RPMI8226 (cell line): ENCODE results near the gene DCAF7.

ENCODE experiments used
- DNase-seq: peaks from one replicate; pipeline ENCODE4 v3.0.0-alpha.2; 2015

Gene DCAF7

DNA sequence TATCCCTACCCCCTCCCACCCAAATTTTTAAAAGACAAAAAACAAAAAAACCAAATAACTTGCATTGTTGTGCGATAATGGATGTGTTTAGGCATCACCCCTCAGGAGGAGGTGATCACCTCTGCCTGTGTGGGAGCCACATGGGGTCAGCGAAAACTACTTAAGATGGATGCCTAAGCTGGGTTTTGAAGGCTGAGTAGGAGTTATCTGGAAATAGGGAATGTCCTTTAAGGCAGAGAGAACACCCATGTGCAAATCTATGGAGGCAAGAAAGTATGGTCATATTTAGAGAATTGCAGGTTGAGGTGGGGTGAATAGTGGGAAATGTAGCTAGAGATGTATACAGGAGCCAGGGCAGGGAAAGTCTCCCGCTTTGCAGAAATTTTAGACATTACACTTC lies 44.9 kb downstream of the DCAF7 start:
- no peak for DNase-seq

DNA sequence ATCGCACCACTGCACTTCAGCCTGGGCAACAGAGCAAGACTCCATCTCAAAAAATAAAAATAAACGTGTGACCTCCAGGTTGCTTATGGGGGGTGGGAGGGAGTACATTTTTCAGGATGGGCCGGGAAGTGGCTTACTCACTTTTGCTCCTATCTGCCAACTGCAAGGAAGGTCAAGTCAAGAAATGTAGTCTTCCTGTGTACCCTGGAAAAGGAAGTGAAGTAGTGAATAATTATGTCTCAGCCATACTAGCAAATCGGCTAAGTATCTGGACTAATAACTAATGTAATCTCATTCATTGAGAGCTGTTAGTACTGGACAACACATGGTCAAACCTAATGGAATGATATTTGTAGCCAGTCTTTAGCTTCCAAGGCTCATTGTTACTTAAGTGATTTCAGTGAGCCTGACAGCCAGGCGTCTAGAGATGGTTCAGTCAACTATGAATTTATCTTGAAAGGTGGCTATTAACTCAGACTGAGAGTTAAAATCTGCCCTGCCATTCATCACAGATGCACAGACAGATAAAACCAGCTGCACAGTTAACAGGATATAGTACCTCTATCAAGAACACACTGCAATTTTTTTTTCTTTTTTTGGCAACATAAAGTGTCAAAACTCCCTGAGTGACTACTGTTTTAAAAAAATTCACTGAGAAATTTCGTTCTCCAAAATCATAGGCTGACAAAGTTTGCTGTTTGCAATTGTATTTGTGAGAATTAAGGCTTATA lies 46.7 kb downstream of the DCAF7 start:
- DNase-seq = no peak

DNA sequence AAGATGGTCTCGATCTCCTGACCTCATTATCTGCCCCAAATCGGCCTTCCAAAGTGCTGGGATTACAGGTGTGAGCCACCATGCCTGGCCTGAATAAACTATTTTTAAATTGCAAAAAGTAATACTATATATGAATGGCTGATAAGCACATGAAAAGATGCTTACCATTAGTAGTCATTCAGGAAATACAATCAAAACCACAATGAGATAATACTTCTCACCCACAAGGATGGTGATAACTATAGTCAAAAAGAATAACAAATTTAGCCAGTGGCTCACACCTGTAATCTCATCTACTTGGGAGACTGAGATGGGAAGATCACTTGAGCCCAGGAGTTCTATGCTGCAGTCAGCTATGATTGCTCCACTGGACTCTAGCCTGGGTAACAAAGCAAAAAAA lies 48.0 kb downstream of the DCAF7 start:
- no peak for DNase-seq

DNA sequence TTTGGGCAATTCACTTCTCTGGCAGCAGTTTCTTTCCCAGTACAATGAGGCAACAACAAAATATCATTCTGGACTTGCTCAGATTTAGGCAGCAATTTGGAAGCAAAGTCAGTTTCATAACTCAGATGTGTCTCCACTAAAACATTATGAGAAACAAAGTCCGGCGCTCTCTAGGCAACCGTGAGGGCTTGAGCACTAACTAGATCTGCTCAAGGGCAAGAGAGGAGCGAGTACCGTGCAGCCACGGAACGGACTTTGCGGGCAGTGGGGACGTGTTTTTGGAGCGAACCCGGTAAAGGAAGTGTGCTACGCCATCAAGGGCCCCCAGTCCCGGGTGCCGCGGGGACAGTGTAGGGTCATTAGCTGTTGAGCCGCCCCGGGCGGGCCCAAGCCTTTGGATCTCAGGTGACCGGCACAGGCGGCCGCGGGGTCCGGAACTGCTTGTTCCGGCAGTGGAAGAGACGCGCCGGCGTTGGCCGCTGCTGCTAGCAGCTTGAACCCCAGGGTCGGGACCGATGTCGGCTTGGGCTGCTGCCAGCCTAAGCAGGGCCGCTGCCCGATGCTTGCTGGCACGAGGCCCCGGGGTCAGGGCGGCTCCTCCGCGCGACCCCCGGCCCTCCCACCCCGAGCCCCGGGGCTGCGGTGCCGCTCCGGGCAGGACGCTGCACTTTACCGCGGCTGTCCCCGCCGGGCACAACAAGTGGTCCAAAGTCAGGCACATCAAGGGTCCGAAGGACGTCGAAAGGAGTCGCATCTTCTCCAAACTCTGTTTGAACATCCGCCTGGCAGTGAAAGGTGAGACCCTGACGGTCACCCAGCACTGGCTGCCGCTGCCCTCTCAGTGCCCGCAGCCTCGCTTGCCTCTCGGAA lies 50.5 kb downstream of the DCAF7 start, which contains the start of gene TACO1:
TACO1 (plus strand) TSS at position 327 of the 870 bp plus-strand sequence; CDS start at position 516, 189 bp downstream.
- peak; percentile 87 for DNase-seq

DNA sequence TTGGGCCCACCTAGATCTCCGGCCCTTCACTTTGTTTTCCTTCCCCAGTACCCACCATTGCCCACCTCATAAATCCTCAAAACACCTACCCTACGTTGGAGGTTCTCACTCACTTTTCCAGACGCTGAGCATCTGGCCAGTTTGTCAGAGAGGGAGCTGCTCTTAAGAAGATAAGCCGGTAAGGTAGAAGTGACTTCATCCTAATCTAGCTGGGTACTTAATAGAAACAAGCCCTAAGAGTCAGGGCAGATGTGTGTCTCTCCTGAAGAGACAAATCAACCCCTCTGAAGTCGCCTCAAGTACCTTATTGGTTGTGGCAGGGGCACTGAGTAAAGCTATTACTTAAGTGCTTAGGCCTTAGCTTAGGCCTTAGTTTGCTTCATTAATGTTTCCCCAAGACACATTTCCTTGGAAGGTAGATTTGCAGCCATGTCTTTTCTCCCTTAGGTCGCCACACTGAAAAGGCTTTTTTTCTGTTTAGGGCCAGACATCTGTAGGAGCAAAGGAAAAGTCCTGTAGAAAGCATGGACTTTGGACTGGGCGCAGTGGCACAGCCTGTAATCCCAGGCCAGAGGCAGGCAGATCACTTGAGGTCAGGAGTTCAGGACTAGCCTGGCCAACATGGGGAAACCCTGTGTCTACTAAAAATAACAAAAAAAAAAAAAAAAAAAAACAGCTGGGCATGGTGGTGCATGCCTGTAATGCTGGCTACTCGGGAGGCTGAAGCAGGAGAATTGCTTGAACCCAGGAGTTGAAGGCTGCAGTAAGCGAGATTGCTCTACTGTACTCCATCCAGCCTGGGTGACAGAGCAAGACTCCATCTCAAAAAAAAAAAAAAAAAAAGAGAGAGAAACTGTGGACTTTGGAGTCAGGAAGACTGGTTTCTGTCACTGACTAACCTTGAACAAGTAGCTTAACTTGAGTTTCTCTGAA lies 51.4 kb downstream of the DCAF7 start:
- no peak for DNase-seq

DNA sequence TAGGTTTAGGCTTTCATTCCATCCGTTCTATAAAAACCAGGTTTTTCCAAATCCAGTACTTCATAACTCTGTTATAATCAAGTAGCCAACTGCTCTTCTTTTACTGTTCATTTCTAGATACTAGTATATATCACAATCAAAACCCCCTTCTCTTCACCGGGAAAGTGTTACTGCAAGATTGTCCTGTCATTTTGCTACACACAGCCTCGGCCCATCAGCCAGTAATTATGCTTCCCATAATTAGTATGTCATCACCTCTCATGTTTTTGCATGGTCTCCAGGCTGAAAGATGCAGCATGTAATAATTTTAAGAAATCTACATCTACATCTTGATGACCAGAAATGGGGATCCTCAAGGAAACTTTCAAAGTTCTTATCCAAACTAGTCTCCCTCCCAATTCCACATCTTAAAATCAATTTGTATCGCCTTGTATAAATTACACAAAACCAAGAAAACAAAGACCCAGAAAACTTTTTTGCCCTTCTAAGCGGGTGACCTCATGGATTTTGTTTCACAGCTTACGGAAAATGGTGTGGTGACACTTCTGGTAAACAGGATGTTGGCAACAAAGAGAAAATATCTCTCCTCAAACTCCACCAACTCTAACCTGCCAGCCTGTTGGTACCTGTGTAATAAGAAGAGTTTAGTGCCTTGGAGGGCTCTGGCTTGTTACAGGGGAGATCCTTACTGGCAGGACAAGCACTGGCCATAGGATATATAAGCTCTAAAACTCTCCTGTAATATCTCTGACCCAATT lies 59.7 kb downstream of the DCAF7 start:
- no peak for DNase-seq

DNA sequence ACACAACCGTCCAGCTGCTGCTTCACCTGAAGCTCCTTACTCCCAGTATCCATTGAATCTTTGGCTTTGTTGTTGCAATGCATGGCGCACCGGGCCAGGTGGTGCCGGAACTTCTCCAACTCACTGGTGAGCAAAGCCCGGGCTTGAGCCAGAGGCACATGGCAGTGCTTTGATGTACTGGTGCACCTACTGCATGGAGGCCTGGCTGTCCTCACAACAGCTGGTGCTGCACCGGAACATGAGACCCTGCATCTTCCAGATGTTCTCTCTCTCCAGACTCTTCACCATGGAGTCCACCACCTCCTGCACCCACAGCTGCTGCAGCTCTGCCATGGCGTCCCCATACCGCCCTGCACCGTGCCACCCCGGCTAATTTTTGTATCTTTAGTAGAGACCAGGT lies 60.6 kb downstream of the DCAF7 start:
- no peak for DNase-seq

DNA sequence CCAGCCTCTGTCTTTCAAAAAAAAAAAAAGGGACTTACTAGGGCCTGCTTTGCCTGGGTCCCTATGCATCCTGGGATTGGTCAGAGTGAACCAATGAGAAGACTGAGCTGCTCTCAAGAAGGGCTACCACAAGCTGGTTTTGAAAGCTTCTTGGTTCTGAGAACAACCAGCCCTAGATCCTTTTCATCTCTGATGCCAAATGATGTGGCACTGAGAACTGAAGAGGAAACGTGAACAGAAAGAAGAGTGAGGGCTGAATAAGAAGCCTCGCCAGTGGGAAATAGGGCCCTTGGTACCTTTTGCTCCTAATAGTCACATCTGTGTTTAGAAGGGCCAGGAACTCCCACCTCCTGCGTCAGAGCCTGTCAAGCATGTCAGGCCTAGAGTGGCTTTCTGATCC lies 61.1 kb downstream of the DCAF7 start:
- no peak for DNase-seq

DNA sequence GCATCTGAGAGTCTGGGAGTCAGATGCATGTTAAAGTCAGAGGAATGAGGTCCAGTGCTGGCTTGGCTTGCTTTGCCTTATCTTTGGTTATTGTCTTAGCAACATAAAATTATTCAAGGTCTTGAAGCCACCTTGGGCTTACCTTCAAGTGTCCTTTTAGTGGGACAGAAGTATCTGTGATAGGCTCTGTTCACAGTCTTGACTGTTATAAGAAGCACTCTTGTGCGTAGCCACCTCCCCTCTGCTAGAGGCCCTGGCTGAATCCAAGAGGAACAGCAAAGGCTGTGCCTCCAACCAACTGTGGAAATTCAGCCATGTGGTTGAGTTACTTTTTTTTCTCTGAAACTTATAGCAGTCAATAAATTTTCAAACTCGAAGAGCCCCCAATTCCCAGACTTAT lies 63.4 kb downstream of the DCAF7 start:
- no peak for DNase-seq

DNA sequence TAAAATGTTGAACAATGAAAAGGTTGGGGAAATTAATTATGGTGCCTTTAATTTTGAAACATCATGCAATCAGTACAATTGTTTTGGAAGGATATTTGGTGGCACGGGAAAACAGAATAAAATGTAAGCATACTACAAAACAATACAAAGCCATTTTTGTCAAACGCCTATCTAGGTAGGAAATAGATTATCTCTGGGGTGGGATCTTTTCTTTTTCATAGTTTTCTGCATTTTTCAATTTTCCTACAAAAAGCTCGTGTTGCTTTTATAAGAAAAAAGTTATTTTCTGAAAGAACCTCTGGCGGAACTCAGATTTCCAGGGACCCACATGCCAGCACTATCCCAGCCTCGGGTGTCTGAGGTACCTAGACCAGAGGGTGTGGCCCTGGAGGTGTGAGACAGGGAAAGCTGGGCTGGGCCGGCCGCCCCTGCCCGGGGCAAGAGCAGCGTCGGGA lies 71.0 kb downstream of the DCAF7 start:
- no peak for DNase-seq

DNA sequence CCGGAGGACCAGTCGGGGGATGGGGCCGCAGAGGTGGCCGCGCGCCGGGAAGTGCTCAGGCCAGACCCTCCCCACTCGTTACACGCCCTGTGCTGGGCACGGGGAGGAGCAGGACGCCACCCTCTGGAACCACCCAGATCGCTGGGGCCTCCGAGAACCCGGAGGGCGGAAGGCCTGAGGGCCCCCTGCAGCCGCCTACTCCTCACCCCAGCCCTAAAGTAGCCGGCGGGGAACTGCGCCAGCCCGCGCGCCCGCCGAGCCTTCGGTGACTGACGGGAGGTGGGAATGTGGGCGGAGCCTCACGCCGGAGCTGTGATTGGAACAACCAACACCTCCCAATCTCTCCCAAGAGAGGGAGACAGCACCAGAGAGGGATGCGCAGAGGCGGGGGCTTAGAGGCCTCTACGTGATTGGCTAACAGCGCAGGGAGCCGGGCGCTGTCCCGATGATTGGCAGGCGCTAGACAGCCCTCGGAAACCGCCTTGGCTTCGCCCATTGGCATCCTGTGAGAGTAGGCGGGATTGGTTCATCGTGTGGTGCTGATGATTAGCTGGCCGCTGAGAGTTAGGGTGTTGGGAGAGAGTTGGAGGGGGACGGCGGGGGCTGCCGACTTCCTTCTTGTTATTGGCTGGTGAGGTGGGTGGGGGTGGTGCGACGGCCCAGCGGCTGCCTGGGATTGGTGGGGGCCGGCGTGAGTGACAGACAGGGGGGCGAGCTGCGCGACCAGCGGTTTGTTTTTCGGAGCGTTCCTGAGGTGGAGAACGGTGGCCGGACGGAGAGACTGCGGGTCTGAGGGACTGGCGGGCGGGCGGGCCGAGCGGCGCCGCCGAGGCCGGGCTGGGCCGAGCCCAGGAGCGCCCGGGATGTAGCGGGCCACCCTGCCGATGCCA lies 71.7 kb downstream of the DCAF7 start, which contains the start of gene MAP3K3:
MAP3K3 (plus strand) TSS at position 734 of the 890 bp plus-strand sequence. CDS start 343 bp downstream, outside the sequence.
- DNase-seq = peak; percentile 99

DNA sequence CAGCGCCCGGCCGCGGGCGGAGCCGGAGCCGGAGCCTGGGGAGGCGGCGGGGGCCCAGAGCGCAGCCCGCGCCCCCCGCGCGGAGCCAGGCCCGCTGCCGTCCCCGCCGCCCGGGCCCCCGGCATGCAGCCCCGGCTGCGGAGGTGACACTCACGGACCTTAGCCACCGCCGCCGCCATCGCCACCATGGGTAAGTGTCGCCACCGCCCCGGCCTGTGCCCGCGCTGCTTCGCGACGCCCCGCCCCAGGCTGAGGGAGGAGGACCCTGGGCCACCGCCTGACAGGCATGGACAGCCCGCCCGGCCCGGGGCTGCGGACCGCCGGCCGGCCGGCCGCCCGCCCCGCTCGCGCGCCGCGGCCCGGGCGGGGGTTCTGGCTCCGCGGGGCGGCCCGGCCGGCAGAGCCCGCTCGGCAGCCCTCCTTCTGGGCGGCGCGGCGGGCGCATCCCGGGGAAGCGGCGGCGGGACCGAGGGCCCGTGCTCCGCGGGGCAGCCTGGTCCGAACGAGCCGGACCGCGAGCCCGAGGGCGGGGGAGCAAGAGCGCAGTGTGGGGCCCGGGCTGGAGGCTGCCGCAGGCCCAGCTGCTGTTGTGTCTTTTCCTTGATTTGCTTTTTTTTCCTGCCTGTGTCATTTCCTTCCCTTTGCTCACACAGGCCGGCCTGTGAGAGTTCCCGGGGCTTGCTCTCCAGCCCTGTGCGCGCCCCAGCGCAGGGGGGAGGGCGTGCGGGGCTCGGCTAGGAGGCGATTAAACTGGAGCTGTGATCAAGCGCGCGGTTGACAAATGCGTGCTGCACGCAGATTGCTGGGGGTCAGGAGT lies 72.5 kb downstream of the DCAF7 start:
- peak; percentile 70 for DNase-seq

DNA sequence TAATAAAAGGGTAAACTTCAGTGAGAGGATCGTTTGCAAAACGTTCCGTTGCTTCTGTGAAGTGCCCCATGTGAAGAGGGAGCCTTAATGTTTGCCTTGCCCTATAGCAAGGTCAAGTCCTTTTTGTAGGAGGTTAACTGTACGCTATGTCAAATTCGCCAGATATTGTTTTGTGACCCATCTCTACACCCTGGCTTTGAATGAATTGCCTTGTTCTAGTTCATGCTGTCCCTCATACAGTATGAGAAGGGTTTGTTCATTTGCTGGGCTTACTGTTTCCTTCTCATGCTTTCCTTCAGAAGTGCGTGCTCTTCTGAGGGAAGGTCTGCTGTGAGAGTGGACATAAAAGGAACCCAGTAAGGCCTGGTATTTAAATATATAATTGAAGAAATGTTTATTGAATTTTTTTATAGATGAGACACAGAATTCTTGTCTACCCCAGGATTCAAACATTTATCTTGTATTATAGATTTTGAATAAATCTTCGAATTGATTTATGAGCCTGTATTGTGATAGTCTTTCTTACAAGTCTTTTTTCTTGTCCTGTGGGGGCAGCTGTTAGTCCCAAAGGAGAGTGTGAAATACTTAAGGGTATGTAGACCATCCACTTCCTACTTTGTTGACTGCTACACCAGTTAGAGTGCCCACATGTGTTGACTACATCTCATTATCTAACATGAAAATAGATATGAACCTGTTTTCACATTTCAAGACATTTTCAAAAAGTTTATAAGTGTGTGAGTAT lies 73.7 kb downstream of the DCAF7 start:
- no peak for DNase-seq

DNA sequence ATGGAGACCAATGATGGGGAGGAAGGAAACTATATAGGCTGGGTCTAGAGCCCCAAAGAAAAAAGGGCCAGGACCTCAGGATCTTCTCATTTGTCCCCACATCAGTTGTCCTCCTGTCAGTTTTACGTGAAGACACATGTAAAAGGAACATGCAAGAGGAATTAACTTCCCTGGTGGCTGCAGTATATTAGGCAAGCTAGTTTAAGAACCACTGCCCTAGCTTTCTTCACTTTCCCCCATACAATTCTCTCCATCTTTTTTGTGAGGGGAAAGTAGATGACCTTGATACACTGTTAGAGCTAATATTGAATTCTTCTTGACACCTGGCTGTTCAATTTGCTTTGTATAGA lies 74.2 kb downstream of the DCAF7 start:
- DNase-seq = no peak

DNA sequence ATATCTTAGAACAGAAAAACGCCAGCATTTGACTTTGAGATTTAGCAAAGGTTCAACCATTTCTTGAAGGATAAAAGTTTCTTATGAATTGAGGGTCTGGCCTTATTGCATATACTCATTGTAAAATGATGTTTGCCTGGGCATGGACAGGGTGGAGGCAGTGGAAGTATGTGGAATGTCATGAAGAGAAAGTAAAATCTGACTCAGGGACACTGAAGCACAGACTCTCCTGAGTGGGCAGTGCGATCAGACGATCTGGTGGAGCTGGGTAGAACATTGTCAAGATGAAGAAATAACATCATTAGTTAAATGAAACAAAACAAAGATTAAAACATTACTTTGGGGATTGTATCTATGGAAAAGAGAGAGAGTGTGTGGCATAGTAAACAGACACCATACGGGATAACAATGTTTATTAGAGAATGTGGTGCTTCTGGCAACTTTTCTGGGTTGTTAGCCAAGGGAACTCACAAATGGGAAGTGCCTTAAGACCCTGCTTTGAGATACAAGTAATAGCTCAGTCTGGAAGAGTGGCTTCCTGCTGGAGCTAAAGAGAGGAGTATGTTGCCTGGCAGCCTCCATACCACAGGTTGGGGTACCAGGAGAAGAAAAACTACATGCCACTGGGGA lies 76.4 kb downstream of the DCAF7 start:
- no peak for DNase-seq

DNA sequence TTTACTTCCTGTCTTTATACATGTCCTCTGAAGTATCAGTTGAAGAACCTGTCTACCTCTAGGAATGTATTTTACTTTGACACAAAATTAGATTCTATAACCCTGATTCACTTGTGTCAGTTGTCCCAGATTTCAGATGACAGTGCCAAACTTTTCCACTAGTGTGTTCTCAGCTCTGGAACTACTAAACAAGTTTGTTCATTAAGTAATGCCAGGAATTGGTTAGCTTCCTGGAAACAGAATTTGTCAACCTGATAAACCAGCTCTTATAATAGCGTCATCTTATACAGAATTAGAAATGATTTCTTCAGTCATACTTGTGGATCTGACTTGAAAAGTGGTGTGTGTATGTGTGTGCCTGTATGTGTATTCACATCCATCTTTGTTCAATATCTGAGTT lies 79.3 kb downstream of the DCAF7 start:
- no peak for DNase-seq

DNA sequence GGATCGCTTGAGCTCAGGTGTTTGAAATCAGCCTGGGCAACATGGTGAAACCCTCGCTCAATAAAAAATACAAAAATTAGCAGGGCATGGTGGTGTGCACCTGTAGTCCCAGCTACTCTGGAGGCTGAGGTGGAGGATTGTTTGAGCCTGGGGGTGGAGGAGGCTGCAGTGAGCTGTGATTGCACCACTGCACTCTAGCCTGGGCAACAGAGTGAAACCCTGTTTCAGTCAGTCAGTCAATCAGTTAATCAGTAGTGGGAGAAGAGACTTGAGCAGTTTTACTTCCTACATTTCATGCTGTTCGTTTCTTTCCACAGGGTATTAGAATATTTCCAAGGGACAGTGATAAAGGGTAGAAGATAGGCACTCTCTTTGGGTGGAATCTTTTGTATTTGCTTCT lies 80.8 kb downstream of the DCAF7 start:
- no peak for DNase-seq

DNA sequence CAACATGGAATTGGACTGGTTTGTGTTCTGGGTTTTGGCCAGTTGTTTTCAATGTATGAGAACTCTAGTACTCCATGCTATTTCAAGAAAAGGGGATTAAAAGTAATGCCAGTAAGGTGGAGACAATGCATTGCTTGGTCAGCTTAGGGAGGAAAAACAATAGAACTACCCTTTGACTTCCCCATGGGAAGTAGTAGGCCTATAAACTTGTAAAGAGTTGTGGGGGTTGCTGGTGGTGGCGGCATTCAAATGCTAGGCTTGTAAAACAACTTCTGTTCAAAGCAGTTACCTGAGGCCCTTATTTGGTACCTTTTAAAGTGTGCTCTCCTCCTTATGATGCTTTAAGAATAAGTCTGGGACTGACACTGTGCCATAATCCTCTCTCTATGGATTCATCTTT lies 81.3 kb downstream of the DCAF7 start:
- no peak for DNase-seq

DNA sequence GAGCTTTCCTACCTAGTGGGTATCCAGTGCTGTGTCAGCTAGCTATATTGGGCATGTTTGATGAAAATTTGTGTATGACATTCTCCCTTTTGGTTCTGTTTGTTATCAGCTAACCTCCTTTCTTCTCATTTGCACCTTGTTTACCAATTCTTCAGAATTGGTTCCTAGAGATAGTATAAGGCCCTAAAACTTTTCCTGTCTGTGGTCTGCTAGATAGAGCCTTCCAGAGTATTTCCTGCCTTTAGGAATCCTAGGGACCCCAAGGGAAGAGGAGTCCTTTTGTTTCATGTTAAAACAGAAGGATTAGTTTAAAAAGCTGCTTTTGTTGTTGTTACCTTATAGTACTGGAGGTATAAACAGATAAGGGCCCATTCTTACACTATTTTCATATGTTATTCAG lies 83.5 kb downstream of the DCAF7 start:
- no peak for DNase-seq
